Upper lobe of right lung (tissue), 1 donor: Measurements from ENCODE around the gene SLC19A2. TPM values are rescaled to one million over a fixed set of nuclear protein-coding genes. Genes with fewer than 3 reads are reported as not detected.
"Not testable (repeated sequence)": the region's sequence is repeated elsewhere in the genome, so short reads cannot be mapped to it uniquely, and the experiment has no call there.

Source experiments
- ATAC-seq: fragments of 200-7000 bp; cut with Tn5 transposase; one replicate; pipeline ENCODE4 v1.9.1; 2020; ENCODE audit warnings: mild to moderate bottlenecking, moderate library complexity
- DNase-seq: peaks from one replicate; pipeline ENCODE4 v3.0.0-alpha.2; 2020
- H3K27ac ChIP-seq: fragments of 200-600 bp; one replicate; pipeline ENCODE4 v1.8.0; 2022
- H3K27me3 ChIP-seq: fragments of 200-600 bp; one replicate; pipeline ENCODE4 v1.8.0; 2022; ENCODE audit warnings: mild to moderate bottlenecking
- H3K36me3 ChIP-seq: fragments of 200-600 bp; one replicate; pipeline ENCODE4 v1.8.0; 2022
- H3K4me1 ChIP-seq: fragments of 200-600 bp; one replicate; pipeline ENCODE4 v1.8.0; 2022
- H3K4me3 ChIP-seq: fragments of 200-600 bp; one replicate; pipeline ENCODE4 v1.8.0; 2022; ENCODE audit warnings: mild to moderate bottlenecking
- H3K9me3 ChIP-seq: fragments of 200-600 bp; one replicate; pipeline ENCODE4 v1.8.0; 2022
- CTCF ChIP-seq: fragments of 200-600 bp; IDR thresholded peaks from one replicate; pipeline ENCODE4 v1.8.0; 2022; ENCODE audit warnings: antibody characterized with exemption
- intact Hi-C: fragments of 100-400 bp; cut with DNase I; formaldehyde crosslinking; loops from one replicate; pipeline ENCODE4 v1.11.0; 2022
- total RNA-seq: library from RNA; stranded (reverse); fragmentation: NEBNext Ultra II Directional; extraction: Animal tissue kit (Norgen Biotek cat#: 25700); gene quantifications from one replicate; pipeline ENCODE4 v1.2.1, GENCODE V29; 2021
- donor health status: DM: no; HTN: yes; CAD: no; lungs with severe emphysema.

Gene SLC19A2
- total RNA-seq, 1 donor from 2014 or later: 12.8 TPM

- no peaks in the 10 kb centered on the region for H3K9me3 ChIP-seq
- H3K27me3 ChIP-seq: no peaks in the 10 kb centered on the region
- no peak overlapping the region for H3K4me3 ChIP-seq
- TF ChIP-seq CTCF: no peak
- ATAC-seq: no peak
- DNase-seq: no peak
- H3K4me1 ChIP-seq: peaks cover 10% of the 10 kb centered on the region
- H3K27ac ChIP-seq: no peak overlapping the region
- no peaks in the 10 kb centered on the region for H3K36me3 ChIP-seq
- intact Hi-C loops: no loop called here
Measured at GRCh38 chr1:169507413-169507812, 21.7 kb upstream of the SLC19A2 start.

- H3K9me3 ChIP-seq, DNase-seq, H3K27ac ChIP-seq, ATAC-seq, H3K4me3 ChIP-seq, intact Hi-C loops, H3K36me3 ChIP-seq, H3K27me3 ChIP-seq, H3K4me1 ChIP-seq: not testable (repeated sequence)
Measured at GRCh38 chr1:169503601-169504000, 17.9 kb upstream of the SLC19A2 start.

GRCh38 chr1:169499807-169500206 lies 14.1 kb upstream of the SLC19A2 start:
- no peaks in the 10 kb centered on the region for H3K4me1 ChIP-seq
- intact Hi-C loops: no loop called here

GRCh38 chr1:169497317-169497716 lies 11.6 kb upstream of the SLC19A2 start:
- Histone ChIP-seq H3K9me3 (no peaks in the 10 kb centered on the region), H3K4me1 (no peaks in the 10 kb centered on the region), H3K4me3 (no peak overlapping the region), H3K36me3 (no peaks in the 10 kb centered on the region), H3K27ac (no peak overlapping the region), H3K27me3 (no peaks in the 10 kb centered on the region)
- intact Hi-C loops: no loop called here
- no peak for ATAC-seq
- no peak for DNase-seq
- no peak for TF ChIP-seq CTCF

More at GRCh38 chr1:169499807-169500206, 14.1 kb upstream of the SLC19A2 start:
- Histone ChIP-seq H3K27ac (no peak overlapping the region), H3K27me3 (no peaks in the 10 kb centered on the region), H3K9me3 (no peaks in the 10 kb centered on the region), H3K4me3 (no peak overlapping the region), H3K36me3 (no peaks in the 10 kb centered on the region)
- no peak for DNase-seq
- TF ChIP-seq CTCF: no peak
- no peak for ATAC-seq

GRCh38 chr1:169495916-169496315 lies 10.2 kb upstream of the SLC19A2 start:
- no peak for DNase-seq
- no peaks in the 10 kb centered on the region for H3K36me3 ChIP-seq
- H3K9me3 ChIP-seq: no peaks in the 10 kb centered on the region
- no peaks in the 10 kb centered on the region for H3K27me3 ChIP-seq
- H3K4me3 ChIP-seq: no peak overlapping the region
- ATAC-seq: no peak
- intact Hi-C loops: no loop called here
- no peak for TF ChIP-seq CTCF
- no peak overlapping the region for H3K27ac ChIP-seq
- H3K4me1 ChIP-seq: no peaks in the 10 kb centered on the region

DNA sequence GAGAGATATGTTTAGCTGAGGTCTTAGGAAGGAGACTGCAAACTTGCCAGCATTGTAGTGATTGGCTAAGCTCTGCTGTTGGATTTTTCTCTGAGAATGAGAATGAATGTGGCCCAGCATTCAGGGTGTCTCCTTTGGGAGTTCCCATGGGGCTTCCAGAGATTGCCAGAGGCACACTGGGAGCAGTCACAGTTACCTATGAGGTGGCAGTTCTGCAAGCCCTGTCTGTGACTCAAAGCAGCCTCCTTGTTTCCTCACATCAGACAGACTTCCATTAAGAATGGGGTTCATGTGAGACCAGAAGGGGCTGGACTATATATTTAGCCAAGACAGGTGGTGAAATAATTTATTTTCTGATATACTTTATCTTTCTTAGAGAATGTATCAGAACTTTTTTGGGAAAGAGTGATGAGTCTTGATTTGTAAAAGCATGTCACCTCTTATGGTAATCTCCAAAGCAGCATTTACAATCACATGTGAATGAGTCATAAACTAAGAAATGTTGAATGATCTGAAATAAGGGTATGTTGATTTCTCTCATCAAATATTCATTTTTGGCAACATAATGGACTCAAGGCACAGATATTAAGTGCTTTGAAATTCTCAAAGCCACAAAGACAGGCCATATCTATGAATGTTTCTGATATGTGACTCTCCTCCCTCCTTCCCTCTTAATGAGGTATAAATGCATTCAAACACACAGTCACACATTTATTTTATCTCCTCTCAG lies 9.5 kb upstream of the SLC19A2 start:
- H3K27ac ChIP-seq: no peak overlapping the region
- H3K36me3 ChIP-seq: no peaks in the 10 kb centered on the region
- H3K9me3 ChIP-seq: no peaks in the 10 kb centered on the region
- no peak for TF ChIP-seq CTCF
- DNase-seq (no peak), ATAC-seq (no peak)
- H3K4me1 ChIP-seq: no peaks in the 10 kb centered on the region
- intact Hi-C loops: no loop called here
- H3K4me3 ChIP-seq: no peak overlapping the region
- H3K27me3 ChIP-seq: no peaks in the 10 kb centered on the region
